Naive thymus-derived CD8-positive, alpha-beta T cell (primary cell): Measurements from ENCODE around the gene CIT. TPM values are rescaled to one million over a fixed set of nuclear protein-coding genes. Genes with fewer than 3 reads are reported as not detected.
"Not testable (repeated sequence)": the region's sequence is repeated elsewhere in the genome, so short reads cannot be mapped to it uniquely, and the experiment has no call there.

Experiments used
- ATAC-seq, 2 donors: fragments of 150-1000 bp; cut with Tn5 transposase in 1 of 2; sonication (Bioruptor Pico), chemical (Tn5 transposase) in 1 of 2; 1 replicate in 1 of 2; 2 replicates in 1 of 2; pipeline ENCODE4 v1.10.0; 2021; ENCODE audit warnings: mild to moderate bottlenecking in 2 of 2, moderate library complexity in 2 of 2
- POLR2A ChIA-PET: fragments of 350-600 bp; sonication (Branson Sonifier 250); formaldehyde crosslinking; loops from one replicate; lab custom pipeline; 2021; ENCODE audit warnings: antibody characterized with exemption; lab: Charles Lee
- DNase-seq, 10 donors: peaks; one replicate each; pipeline versions ENCODE4 v3.0.0 to v3.0.0-alpha.2; 2020 to 2022
- H3K27ac Mint-ChIP-seq, 10 donors: one replicate each; pipeline ENCODE4 v1.8.0; 2020 to 2022; ENCODE audit warnings: mild to moderate bottlenecking in 10 of 10, mixed read lengths in 10 of 10, moderate library complexity in 4 of 10, inconsistent platforms in 1 of 10
- H3K27me3 Mint-ChIP-seq, 5 donors: one replicate each; pipeline ENCODE4 v1.8.0; 2021 to 2022; ENCODE audit warnings: mixed read lengths in 5 of 5
- H3K36me3 Mint-ChIP-seq, 3 donors: one replicate each; pipeline ENCODE4 v1.8.0; 2020 to 2022; ENCODE audit warnings: mixed read lengths in 3 of 3, mild to moderate bottlenecking in 2 of 3, inconsistent platforms in 1 of 3
- H3K4me1 Mint-ChIP-seq, 4 donors: one replicate each; pipeline ENCODE4 v1.8.0; 2021 to 2022; ENCODE audit warnings: mixed read lengths in 4 of 4
- H3K4me3 Mint-ChIP-seq, 10 donors: one replicate each; pipeline ENCODE4 v1.8.0; 2020 to 2022; ENCODE audit warnings: mild to moderate bottlenecking in 10 of 10, mixed read lengths in 10 of 10, moderate library complexity in 6 of 10, inconsistent platforms in 1 of 10
- H3K9me3 Mint-ChIP-seq, 9 donors: one replicate each; pipeline ENCODE4 v1.8.0; 2020 to 2022; ENCODE audit warnings: mixed read lengths in 9 of 9, mild to moderate bottlenecking in 3 of 9, inconsistent platforms in 1 of 9, moderate library complexity in 1 of 9
- polyA plus RNA-seq, 3 donors: library from polyadenylated mRNA; unstranded; fragments of 300-500 nt; fragmentation: Illumina TruSeq; gene quantifications; one replicate each; pipeline ENCODE4 v1.2.3, GENCODE V29; 2021
- total RNA-seq, 8 experiments: library from RNA in 2 of 8; stranded (reverse) in 2 of 8; gene quantifications; one replicate each; pipeline ENCODE4 v1.2.3 and lab custom pipeline; 2021 to 2026

CIT gene
- total and polyA plus RNA-seq, 5 experiments from 2014 or later, result 0.01 to 2.3 (median 0.19) TPM

- H3K4me1 Mint-ChIP-seq, result no peaks in the 10 kb centered on the region
- ATAC-seq, result no peak
- POLR2A ChIA-PET, result no interaction called here
- no peak for DNase-seq
- H3K36me3 Mint-ChIP-seq, result no peaks in the 10 kb centered on the region
- no peaks in the 10 kb centered on the region for H3K27me3 Mint-ChIP-seq
- no peak overlapping the region for H3K4me3 Mint-ChIP-seq
- no peaks in the 10 kb centered on the region for H3K9me3 Mint-ChIP-seq
- no peak overlapping the region for H3K27ac Mint-ChIP-seq
These were observed 159.0 kb downstream of the CIT start for GRCh38 chr12:119718141-119718540.

GRCh38 chr12:119715268-119715620, 161.9 kb downstream of the CIT start:
- no peak for ATAC-seq
- Mint-ChIP-seq H3K9me3 (no peaks in the 10 kb centered on the region), H3K4me3 (no peak overlapping the region), H3K27me3 (no peaks in the 10 kb centered on the region), H3K27ac (no peak overlapping the region), H3K4me1 (peaks cover 0 to 2% (median 0%) of the 10 kb centered on the region in 4 donors), H3K36me3 (no peaks in the 10 kb centered on the region)
- POLR2A ChIA-PET, result no interaction called here
- DNase-seq, result no peak

GRCh38 chr12:119714614-119715267, 162.4 kb downstream of the CIT start:
- H3K27me3 Mint-ChIP-seq, result no peaks in the 10 kb centered on the region
- H3K27ac Mint-ChIP-seq, result no peak overlapping the region
- no peaks in the 10 kb centered on the region for H3K36me3 Mint-ChIP-seq
- H3K9me3 Mint-ChIP-seq, result no peaks in the 10 kb centered on the region
- peaks cover 0 to 2% (median 0%) of the 10 kb centered on the region in 4 donors for H3K4me1 Mint-ChIP-seq
- no peak for DNase-seq
- no peak overlapping the region for H3K4me3 Mint-ChIP-seq
- POLR2A ChIA-PET, result no interaction called here
- no peak for ATAC-seq

GRCh38 chr12:119713551-119714031, 163.5 kb downstream of the CIT start:
- Mint-ChIP-seq H3K4me1 (peaks cover 0 to 2% (median 0%) of the 10 kb centered on the region in 4 donors), H3K36me3 (no peaks in the 10 kb centered on the region), H3K27ac (no peak overlapping the region), H3K27me3 (no peaks in the 10 kb centered on the region), H3K9me3 (no peaks in the 10 kb centered on the region), H3K4me3 (no peak overlapping the region)
- POLR2A ChIA-PET, result no interaction called here
- ATAC-seq (no peak), DNase-seq (no peak)

GRCh38 chr12:119712721-119713120, 164.4 kb downstream of the CIT start:
- Mint-ChIP-seq H3K4me3 (no peak overlapping the region), H3K9me3 (no peaks in the 10 kb centered on the region), H3K27ac (no peak overlapping the region), H3K36me3 (no peaks in the 10 kb centered on the region), H3K4me1 (peaks cover 0 to 2% (median 0%) of the 10 kb centered on the region in 4 donors), H3K27me3 (no peaks in the 10 kb centered on the region)
- no peak for DNase-seq
- no peak for ATAC-seq
- POLR2A ChIA-PET, result no interaction called here

GRCh38 chr12:119711693-119712092, 165.4 kb downstream of the CIT start:
- H3K27ac Mint-ChIP-seq, result no peak overlapping the region
- no peaks in the 10 kb centered on the region for H3K36me3 Mint-ChIP-seq
- peaks cover 0 to 2% (median 0%) of the 10 kb centered on the region in 4 donors for H3K4me1 Mint-ChIP-seq
- POLR2A ChIA-PET, result no interaction called here
- ATAC-seq, result no peak
- no peaks in the 10 kb centered on the region for H3K27me3 Mint-ChIP-seq
- no peak overlapping the region for H3K4me3 Mint-ChIP-seq
- H3K9me3 Mint-ChIP-seq, result no peaks in the 10 kb centered on the region
- no peak for DNase-seq

- Mint-ChIP-seq H3K27me3 (no peaks in the 10 kb centered on the region), H3K9me3 (no peaks in the 10 kb centered on the region), H3K36me3 (no peaks in the 10 kb centered on the region), H3K4me1 (peaks cover 0 to 2% (median 0%) of the 10 kb centered on the region in 4 donors), H3K4me3 (no peak overlapping the region), H3K27ac (no peak overlapping the region)
- POLR2A ChIA-PET, result no interaction called here
- ATAC-seq (no peak), DNase-seq (no peak)
These were observed 166.1 kb downstream of the CIT start for GRCh38 chr12:119710965-119711551.

- H3K27me3 Mint-ChIP-seq, result no peaks in the 10 kb centered on the region
- ATAC-seq (no peak), DNase-seq (no peak)
- POLR2A ChIA-PET, result no interaction called here
- H3K36me3 Mint-ChIP-seq, result no peaks in the 10 kb centered on the region
- H3K9me3 Mint-ChIP-seq, result no peaks in the 10 kb centered on the region
- no peak overlapping the region for H3K27ac Mint-ChIP-seq
- peaks cover 0 to 2% (median 0%) of the 10 kb centered on the region in 4 donors for H3K4me1 Mint-ChIP-seq
- H3K4me3 Mint-ChIP-seq, result no peak overlapping the region
These were observed 166.7 kb downstream of the CIT start for GRCh38 chr12:119710374-119710964.

GRCh38 chr12:119706427-119706826, 170.7 kb downstream of the CIT start:
- not testable (repeated sequence) for H3K9me3 Mint-ChIP-seq, ATAC-seq, DNase-seq, H3K27ac Mint-ChIP-seq, H3K27me3 Mint-ChIP-seq, H3K4me3 Mint-ChIP-seq, H3K36me3 Mint-ChIP-seq, H3K4me1 Mint-ChIP-seq
- POLR2A ChIA-PET, result interaction anchor here (0.6 kb wide), 1 partner anchor 37 kb away, joined by 3 read pairs; no protein-coding TSS in a partner anchor

GRCh38 chr12:119705182-119705581, 171.9 kb downstream of the CIT start:
- DNase-seq, result no peak
- POLR2A ChIA-PET, result interaction anchor here (0.5 kb wide), 1 partner anchor 60 kb away, joined by 5 read pairs; no protein-coding TSS in a partner anchor
- Mint-ChIP-seq H3K4me1 (no peaks in the 10 kb centered on the region), H3K36me3 (no peaks in the 10 kb centered on the region), H3K27me3 (no peaks in the 10 kb centered on the region), H3K4me3 (no peak overlapping the region), H3K9me3 (no peaks in the 10 kb centered on the region), H3K27ac (no peak overlapping the region)
- ATAC-seq, result no peak

- DNase-seq (no peak), ATAC-seq (no peak)
- no peaks in the 10 kb centered on the region for H3K36me3 Mint-ChIP-seq
- H3K27ac Mint-ChIP-seq, result no peak overlapping the region
- no peaks in the 10 kb centered on the region for H3K27me3 Mint-ChIP-seq
- no peak overlapping the region for H3K4me3 Mint-ChIP-seq
- POLR2A ChIA-PET, result no interaction called here
- H3K4me1 Mint-ChIP-seq, result no peaks in the 10 kb centered on the region
- H3K9me3 Mint-ChIP-seq, result no peaks in the 10 kb centered on the region
These were observed 172.9 kb downstream of the CIT start for GRCh38 chr12:119704065-119704747.

- Mint-ChIP-seq H3K9me3 (no peaks in the 10 kb centered on the region), H3K4me1 (no peaks in the 10 kb centered on the region), H3K27me3 (no peaks in the 10 kb centered on the region), H3K4me3 (no peak overlapping the region), H3K36me3 (no peaks in the 10 kb centered on the region), H3K27ac (no peak overlapping the region)
- POLR2A ChIA-PET, result interaction anchor here (0.5 kb wide), 1 partner anchor 408 kb away, joined by 4 read pairs; no protein-coding TSS in a partner anchor
- DNase-seq (no peak), ATAC-seq (no peak)
These were observed 177.0 kb downstream of the CIT start for GRCh38 chr12:119700078-119700477.
